GM21717 (cell line): ENCODE measurements around the gene LTBP1.

Experiments
- ATAC-seq: cut with Tn5 transposase; IDR thresholded peaks from one replicate; pipeline ENCODE4 v1.9.1; 2021; ENCODE audit warnings: mild to moderate bottlenecking, moderate library complexity; ENCODE audit not compliant: unreplicated experiment

Gene LTBP1

DNA sequence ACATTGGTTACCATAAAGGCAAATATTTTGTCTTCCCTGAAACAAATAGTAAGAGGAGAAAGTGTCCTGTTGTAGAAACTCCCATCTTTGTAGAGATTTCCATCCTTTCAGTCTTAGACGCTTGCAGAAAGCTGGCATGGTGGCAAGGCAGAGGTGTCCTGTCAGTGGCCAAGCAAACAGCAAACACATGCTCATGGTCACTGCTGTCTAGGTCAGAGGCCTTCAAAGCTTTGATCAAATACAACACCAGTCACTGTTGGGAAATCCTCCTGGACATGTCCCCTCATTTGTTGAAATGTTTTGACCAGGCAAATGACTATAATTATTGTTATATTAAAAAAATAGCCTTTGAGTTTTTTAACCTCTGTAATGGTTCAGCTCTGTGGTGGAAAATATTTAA, 55.1 kb downstream of the LTBP1 start:
- ATAC-seq, result no peak

DNA sequence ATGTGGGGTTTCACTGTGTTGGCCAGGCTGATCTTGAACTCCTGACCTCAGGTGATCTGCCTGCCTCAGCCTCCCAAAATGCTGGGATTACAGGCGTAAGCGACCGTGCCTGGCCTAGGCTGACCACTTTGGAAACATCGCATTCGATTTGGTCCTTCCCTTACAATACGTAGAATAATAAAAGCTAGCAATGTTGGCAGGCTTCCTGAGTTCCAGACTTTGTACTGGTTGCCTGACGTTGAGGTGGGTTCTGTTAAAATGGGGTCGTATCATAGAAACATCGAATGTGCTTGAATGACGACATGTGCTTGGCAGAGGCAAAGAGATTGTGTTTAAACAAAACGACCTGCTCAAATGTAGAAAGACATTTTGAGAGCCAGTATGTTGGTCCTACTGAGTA, 56.1 kb downstream of the LTBP1 start:
- ATAC-seq, result no peak

DNA sequence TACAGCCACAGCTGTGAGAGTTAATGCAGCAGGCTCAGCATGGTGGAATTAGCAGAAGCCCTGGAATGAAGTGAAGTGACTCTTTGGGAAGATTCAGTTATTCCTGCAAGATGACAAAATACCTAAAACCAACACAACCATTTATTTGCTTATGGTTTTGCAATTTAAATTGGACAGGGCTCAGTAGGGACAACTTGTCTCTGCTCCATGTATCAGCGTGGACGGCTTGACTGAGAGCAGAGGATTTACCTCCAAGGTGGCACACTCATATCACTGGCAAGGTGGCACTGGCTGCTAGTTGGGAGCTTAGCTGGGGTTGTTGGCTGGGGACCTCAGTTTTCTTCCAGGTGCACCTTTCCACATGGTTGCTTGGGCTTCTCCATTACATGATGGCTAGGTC, 58.3 kb downstream of the LTBP1 start:
- no peak for ATAC-seq

DNA sequence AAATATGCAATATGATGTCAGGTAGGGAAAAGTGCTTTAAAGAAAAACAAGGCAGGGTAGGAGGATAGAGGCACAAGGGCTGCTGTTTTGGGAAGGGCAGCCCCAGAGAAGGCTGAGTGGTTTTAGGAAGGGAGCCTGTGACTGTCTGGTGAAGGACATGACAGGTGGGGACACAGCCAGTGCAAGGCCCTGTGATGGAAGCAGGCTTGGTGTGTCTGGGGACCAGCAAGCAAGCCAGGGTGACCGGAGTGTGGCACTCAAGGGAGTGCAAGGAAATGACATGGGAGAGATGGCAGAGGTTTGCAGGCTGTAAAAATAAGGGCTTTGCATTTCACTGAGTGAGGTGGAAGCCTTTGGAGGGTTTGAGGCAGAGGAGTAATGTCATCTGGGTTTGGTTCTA, 62.0 kb downstream of the LTBP1 start:
- no peak for ATAC-seq

DNA sequence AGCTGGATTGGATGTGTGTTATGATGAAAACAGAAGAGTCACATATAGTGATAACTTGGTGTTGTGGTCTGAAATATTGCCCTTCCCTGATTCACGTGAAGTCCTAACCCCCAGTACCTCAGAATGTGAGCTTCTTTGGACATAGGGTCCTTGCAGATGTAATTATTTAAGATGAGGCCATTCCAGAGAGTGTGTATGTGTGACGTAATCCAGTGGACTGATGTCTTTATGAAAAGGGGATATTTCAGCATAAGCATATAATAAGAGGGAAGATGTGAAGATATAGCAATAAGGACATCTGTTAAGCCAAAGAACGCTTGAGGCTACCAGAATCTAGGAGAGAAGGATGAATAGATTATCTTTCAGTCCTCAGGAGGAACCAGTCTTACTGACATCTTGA, 62.5 kb downstream of the LTBP1 start:
- ATAC-seq, result no peak

DNA sequence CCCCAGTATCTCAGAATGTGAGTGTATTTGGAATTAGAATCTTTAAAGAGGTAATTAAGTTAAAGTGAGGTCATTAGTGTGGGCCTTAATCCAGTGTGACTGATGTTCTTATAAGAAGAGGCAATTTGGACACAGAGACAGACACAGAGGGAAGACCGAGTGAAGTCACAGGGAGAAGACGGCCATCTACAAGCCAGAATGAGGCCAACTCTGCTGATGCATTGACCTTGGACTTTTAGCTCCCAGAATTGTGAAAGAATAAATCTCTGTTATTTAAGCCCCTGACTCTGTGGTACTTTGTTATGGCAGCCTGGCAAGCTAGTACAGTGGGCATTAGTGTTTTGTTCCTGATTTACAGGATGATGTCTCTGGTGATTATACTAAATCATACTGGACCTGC, 64.6 kb downstream of the LTBP1 start:
- no peak for ATAC-seq

DNA sequence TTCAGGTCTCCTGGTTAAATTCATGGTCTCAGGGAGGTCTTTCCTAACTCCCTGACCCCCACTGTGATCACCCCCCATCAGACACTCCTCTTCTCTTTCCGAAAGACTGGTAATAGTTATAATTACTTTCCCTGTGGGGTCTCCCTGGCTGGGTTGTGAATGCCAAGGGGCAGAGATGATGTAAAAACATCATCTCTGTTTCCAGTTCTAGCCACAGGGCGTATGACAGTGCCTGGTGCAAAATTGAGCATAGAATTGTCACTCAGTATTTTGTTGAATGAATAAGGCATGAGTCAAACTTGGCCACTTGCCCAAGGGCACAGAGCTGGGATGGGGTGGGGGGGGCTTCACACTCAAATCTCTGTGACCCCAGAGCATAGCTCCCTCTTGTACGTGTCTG, 65.2 kb downstream of the LTBP1 start:
- no peak for ATAC-seq

DNA sequence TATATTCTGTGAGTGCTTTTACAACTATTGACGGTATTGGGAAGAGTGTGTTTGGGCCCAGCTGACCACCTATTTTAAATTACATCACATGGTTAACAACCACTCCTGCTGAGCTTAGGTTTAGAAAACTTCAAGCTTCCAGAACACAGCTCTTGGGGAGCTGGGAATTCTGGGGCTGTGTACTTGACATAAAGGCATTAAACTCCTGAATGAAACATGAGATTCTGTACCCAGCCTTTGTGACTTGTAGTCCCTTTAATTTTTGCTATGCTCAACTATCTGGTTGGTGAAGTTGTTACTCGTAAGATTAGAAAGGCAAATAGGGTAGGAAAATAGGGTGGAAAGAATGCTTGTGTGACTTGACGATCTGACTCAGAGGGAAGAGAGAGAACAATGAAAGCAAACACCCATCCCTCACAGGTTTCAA, 66.9 kb downstream of the LTBP1 start:
- ATAC-seq, result no peak

DNA sequence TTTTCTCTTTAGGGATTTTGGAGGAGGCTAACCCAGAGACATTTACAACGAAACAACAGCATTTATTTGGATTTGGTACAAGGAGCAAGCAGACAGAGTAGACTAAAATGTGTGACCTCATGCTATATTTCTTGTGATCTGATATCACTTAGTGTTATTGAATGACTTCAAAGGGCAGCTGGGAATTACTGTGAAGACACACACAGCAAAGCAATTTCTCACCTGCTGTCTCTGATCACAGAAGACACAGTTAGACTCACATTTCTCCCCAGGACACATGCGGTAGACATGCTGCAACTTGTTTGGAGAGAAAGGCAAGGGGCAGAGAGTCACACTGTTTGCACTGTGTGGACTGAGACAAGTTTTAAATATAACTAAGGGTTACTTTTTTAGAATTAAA, 67.5 kb downstream of the LTBP1 start:
- no peak for ATAC-seq

DNA sequence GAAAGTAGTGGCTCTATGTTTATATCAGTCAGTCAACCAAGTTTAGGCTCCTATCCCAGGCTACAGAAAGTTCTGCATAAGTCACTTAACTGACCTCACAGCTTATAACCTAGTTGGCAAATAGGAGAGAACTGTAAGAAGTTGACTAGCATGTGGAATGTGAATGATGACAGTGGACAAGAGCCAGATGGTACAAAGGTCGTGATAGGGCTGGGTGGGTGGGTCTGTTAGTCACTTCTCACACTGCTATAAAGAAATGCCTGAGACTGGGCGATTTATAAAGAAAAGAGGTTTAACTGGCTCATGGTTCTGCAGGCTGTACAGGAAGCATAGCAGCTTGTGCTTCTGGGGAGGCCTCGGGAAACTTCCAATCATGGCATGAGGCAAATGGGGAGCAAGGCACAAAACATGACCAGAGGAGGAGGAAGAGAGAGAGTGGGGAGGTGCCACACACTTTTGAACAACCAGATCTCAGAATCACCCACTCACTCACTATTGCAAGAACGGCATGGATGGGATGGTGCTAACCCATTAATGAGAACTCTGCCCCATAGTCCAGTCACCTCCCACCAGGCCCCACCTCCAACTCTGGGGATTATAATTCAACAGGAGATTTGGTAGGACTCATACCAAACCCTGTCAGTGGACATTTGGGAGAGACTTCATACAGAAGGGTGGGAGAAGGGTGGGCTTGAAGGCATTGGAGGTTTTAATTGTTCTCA, 68.8 kb downstream of the LTBP1 start:
- no peak for ATAC-seq

DNA sequence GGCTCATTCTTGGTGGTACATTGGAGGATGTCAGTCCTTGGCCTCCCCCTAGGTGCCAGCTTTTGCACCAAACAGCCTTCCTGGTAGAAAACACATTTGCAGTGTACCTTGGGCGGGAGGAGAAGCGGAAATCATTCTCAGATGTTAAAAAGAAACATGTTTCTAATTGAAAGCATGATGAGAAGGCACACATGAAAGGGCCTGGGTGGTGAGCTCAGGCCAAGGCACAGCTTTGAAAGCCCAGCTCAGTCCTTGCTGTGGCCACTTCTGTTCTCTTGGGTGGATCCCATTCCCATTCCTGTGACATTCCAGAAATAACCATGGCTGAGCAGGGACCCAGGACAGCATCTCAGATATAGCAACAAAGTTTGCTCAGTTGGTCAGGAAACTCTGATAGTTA, 71.5 kb downstream of the LTBP1 start:
- ATAC-seq, result no peak

DNA sequence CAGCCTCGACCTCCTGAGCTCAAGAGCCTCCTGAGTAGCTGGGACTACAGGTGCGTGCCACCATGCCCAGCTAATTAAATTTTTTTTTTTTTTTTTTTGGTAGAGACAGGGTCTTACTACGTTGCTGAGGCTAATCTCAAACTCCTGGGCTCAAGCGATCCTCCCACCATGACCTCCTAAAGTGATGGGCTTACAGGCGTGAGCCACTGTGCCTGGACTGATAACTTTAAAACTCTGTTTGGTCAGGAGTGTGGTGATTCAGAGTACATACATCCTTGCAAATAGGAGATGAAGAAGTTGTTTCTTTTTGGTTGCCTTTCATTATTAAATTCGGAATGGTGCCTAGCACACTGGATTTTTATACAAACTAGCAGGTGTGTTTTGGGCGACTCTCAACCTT, 73.0 kb downstream of the LTBP1 start:
- no peak for ATAC-seq

DNA sequence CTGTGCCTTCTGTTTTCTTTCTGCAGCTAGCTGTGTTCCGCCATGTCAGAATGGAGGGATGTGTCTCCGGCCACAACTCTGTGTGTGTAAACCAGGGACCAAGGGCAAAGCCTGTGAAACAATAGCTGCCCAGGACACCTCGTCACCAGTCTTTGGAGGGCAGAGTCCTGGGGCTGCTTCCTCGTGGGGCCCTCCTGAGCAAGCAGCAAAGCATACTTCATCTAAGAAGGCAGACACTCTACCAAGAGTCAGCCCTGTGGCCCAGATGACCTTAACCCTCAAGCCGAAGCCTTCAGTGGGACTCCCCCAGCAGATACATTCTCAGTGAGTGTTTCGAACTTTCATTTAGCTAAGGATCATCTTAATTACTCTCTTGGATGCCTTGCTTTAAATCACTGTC, 74.1 kb downstream of the LTBP1 start:
- ATAC-seq, result no peak

DNA sequence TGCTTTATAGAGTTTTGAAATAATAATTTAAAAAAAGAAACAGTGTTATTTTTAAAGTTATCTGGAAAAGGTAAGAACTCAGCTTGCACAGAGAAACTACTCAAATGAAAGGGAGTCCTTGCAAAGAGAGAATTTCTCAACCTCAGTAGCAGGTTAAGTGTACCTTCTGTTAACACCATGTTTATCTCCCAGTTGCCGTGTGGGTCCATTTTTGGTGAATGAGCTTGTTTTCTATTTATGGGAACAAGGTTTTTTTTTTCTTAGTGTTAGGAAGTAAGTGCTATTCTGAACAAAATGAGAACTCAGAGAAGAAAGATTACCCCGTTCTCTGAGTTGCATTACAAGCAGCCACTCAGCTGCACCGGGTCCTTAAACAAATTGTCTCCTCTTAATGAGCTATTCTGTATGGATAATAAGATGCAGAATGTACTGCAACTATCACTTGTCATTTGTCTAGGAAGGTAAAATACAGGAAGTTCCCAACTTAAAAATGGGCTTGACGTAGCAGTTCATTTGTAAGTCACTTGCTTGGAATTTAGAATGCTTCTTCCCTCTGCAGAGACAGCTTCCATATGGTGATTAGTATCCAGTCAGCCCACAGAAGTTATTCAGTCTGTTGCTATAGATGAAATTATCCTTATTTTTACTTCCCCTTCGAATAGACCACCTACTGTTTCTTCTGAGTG, 74.9 kb downstream of the LTBP1 start:
- no peak for ATAC-seq

DNA sequence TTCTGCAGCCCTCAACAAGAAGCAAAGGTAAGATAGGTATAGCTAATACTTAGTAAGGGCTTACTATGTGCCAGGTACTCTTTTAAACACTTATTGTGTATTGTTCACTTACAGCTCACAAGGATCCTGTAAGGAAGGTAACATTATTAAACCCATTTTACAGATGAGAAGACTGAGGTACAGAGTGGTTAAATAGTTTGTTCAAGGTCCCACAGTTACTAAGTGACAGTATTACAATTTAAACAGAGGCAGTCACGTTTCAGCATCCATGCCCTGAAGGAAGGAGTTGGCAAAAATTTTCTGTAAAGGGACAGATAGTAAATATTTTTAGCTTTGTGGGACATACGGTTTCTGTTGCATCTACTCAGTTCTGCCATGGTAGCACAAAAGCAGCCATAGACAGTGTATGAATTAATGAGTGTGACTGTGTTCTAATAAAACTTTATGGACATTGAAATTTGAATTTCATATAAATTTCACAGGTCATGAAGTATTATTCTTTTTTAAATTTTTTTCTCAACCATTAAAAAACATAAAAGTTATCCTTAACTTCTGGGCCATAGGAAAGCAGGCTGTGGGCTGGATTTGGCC, 75.7 kb downstream of the LTBP1 start:
- no peak for ATAC-seq

DNA sequence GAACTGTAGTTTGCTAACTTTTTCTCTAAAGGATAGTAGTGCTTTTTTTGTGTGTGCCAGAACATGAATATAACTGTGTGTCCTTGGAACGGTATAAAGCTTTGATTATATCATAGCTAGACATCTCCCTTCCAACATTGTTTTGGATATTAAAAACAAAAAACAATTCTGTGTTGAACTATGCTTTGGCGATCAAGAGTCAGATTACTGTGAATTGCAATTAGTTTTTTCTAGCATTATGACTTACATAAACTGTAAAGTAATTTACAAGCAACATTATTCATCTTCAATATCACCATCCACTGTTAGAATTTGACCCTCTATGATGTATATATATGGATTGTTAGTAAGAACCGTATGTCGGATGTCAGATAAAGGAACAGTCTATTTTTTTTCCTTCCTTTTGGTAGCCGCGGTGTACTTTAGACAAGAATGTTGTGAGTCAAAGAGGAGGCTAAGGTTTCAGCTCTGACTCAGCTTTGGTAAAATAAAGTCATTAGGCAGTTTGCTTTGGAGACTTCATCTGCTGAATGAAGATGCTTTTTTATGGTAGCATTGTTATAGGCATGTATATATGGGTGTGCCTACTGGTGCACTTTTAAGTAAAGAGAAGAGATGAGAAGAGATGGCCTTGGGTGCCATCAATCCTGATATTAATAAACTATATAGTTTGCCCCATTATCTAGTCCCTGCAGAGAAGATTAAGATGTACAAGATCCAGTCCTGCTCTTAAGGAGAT, 76.4 kb downstream of the LTBP1 start:
- ATAC-seq, result no peak

DNA sequence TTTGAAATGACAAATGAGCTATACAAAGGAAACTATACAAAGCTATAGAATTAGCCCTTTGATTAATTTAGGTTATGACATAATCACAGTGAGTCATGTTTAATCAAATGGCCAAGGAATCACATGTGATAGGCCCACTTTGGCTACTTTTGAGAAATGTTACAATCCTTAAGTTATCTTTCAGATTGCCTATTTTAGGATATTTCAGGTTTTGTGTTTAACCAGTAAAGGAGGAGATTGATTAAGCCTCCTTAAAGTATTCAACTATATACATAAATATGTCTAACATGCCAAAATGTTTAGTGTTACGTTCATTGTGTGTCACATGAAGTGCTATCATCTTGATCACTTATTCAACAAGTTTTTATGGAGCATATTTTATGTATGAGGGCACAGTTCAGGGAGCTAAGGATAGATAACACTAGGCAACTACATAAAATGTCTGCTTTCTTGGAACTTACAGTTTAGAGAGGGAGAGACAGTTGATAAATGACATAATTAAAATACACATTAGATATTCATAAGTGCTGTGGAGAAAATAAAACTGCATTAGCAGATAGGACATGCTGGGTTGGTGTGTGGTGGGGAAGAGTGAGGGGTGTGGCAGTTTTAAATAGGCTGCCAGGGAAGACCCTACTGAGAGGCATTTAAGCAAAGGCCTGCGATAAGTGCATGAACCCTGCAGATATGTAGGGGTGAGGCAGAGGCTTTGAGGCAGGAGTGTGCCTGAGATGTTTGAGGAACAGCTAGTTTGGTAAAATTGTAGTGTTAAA, 77.2 kb downstream of the LTBP1 start:
- no peak for ATAC-seq

DNA sequence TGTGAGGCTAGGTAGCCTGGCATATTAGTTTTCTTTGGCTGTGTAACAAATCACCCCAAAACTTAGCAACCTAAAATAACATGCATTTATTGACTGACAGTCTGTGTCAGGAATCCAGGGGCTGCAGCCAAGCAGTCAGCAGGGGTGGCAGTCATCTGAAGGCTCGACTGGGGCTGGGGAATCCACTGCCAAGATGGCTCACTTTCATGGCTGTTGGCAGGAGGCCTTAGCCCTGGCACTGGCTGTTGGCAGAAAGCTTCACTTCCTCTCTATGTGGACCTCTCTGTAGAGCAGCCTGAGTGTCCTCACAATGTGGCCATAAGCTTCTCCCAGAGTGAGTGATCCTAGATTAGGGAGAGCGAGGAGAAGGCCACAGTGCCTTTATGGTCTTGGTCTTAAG, 78.0 kb downstream of the LTBP1 start:
- no peak for ATAC-seq

DNA sequence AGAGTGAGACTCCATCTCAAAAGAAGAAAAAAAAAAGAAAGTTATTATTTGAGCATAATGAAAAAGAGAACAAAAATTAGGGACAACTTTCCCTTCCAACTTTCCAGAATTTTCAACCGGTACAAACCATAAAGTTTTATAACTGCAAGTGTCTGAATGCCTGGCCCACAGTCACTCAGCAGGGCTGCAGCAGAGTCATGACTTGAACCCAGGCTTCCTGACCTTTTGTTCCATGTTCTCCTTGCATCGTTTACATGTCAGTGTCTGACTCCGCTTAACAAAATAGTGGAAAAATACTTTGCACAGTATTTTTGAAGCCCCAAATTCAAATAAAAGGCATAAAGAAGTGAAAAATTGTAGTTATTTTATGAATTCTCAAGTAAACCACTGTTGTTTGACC, 82.7 kb downstream of the LTBP1 start:
- no peak for ATAC-seq

DNA sequence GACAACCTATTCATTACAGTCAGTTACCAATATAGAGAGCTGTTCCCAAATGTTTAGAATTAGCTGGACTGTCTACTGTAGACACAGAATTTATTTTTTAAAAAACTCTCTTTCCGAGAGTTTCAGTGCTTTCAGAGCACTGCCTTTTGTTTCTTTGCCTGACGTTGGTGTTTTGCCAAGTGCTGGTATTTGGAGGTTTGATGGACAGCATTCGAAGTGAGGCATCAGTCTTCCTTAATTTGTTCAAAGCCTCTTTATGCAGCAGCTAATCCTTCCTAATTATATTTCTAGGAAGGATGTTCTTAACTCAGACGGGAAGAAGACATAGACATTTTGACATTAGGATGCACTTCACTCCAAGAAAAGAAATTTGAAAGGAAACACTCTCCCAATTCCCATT, 83.2 kb downstream of the LTBP1 start:
- ATAC-seq, result no peak

DNA sequence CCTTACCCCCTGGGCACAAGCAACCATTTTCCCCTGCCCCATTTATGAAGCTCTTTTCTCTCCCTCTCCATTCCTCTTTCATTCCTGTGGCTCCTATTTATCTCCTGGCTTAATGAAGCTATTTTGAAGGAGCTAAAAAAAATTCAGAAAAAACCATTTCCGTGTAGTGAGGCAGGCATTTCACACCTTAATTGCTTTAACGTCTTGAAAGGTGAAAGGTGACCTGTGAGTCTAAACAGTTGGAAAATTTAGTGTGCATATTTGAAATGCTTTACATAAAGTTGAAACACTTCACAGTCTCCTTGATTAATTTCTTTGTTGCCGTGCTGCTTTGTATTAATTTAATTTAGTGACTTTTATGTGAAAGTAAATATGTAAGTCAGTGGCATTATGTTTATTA, 83.6 kb downstream of the LTBP1 start:
- no peak for ATAC-seq
